ENCODE results near the gene DGKI.

The DGKI gene

DNA sequence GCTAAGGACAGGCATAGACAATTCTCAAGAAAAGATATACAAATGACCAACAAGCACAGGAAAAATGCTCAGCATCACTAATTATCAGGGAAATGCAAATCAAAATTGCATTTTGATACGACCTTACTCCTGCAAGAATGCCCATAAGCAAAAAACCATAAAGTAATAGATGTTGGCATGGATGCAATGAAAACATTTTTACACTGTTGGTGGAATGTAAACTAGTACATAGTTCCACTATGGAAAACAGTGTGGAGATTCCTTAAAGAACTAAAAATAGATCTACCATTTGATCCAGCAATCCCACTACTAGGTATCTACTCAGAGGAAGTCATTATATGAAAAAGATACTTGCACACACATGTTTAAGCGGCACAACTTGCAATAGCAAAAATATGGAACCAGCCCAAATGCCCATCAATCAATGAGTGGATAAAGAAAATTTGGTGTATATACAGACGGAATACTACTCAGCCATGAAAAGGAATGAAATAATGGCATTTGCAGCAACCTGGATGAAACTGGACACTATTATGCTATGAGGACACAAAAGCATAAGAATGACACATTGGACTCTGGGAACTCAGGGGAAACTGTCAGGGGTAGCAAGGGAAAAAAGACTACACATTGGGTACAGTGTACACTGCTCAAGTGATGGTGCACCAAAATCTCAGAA is 59.3 kb downstream of the DGKI start:
- DNase-seq (ENCODE audit: low spot score): no peak

- DNase-seq (ENCODE audit: low spot score): no peak
These were observed 68.3 kb downstream of the DGKI start for GRCh38 chr7:137778511-137778910.

GRCh38 chr7:137774793-137775201 is 72.0 kb downstream of the DGKI start:
- no peak for DNase-seq (ENCODE audit: low spot score)

DNA sequence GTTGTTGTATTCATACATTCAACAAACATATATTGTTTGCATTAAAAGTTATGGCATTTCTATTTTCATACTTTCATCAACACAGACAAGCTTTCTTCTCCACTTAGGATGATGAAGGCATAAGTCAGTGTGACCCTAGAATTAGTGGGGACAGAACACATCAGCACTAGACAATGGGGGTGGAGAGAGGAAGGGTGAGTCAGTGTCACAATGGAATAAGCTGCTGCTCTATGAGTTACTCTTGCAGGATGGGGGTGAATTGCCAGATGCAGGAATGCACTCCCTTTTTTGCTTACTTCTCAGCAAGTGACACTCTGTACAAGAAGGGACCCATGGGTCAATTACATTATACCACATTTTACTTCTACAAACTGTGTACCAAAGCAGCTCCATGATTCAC is 74.0 kb downstream of the DGKI start:
- DNase-seq (ENCODE audit: low spot score): no peak

- DNase-seq (ENCODE audit: low spot score): no peak
These were observed 74.5 kb downstream of the DGKI start for GRCh38 chr7:137772316-137772715.

DNA sequence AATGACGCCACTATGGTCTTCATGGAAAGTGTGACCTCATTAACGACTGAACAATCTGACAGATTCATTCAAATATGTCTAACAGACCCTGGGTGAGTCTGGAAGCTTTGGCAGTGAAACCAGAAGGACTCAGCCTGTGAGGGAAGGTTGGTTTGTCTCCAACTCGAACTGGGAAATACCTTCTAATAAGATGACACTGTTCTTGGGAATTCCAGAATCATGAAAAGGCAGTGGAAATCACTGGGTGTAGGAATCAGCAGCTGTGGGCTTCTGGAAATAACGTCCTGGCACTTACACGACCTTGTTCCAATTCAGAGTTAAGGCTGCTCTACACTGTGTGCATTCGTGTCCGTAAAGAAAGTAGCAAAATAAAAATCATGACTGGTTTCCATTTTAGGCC is 75.1 kb downstream of the DGKI start:
- DNase-seq (ENCODE audit: low spot score): no peak

GRCh38 chr7:137771273-137771672 is 75.5 kb downstream of the DGKI start:
- no peak for DNase-seq (ENCODE audit: low spot score)

GRCh38 chr7:137768366-137768765 is 78.4 kb downstream of the DGKI start:
- no peak for DNase-seq (ENCODE audit: low spot score)

GRCh38 chr7:137762334-137762733 is 84.4 kb downstream of the DGKI start:
- DNase-seq (ENCODE audit: low spot score): no peak

DNA sequence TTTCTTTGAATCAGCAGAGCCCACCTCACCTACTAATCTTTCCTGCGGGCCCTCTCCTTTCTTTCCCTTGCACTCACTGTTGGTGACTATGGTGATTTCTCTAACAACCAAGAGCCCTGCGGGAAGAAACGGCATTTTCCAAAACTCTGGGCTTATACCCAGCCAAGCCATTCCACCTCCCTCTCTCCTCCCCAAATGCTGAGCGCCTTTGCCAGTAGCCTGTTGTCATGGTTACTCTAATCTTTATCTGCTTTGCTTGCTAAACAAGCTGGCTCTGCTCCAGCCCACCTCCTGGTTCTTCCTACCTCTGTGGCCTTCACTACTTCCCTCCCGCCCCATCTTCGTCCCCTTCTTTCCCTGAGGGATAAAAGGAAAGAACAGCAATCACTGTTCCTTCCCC is 86.7 kb downstream of the DGKI start:
- DNase-seq (ENCODE audit: low spot score): peak; percentile 80

- no peak for DNase-seq (ENCODE audit: low spot score)
These were observed 89.4 kb downstream of the DGKI start for GRCh38 chr7:137757146-137757925.

GRCh38 chr7:137755846-137756651 is 90.7 kb downstream of the DGKI start:
- no peak for DNase-seq (ENCODE audit: low spot score)

DNA sequence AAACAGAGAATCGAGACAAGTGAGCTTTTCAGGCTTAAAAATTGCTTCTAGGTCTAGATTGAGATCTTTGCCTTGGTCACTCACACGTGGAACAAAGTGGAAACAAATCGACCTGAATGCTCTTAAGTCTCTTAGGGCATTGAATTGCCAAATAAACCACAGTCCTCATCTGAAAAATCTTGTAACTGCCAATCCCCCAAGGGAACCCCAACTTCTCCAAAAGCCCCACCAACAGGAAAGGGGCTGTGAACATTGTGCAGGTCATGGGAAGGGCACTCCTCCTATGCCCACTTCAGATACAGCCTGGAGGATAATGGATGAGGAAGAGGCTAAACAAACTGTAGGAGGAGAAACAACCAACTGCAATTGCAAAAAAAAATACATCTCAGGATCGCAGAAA is 91.3 kb downstream of the DGKI start:
- no peak for DNase-seq (ENCODE audit: low spot score)

- DNase-seq (ENCODE audit: low spot score): no peak
These were observed 92.6 kb downstream of the DGKI start for GRCh38 chr7:137753948-137754851.

- no peak for DNase-seq (ENCODE audit: low spot score)
These were observed 93.2 kb downstream of the DGKI start for GRCh38 chr7:137753575-137753947.

DNA sequence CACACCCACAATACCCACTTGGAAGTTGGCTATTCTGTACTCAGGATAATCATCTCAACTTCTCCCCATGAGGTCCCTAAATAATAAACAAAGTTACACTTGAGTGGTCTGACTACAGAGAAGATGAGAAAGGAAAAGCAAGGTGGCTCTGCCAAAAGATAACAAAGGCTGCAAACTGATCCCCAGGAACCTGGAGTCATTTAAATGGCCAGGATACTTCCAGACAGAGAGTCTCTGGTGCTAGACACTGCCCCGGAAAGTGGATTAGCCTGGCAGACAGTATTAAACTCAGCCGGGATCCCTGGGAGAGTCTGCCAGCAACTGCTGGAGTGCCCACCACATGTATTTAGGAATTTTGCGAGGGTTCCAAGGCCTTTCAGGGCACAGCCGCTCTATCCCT is 93.7 kb downstream of the DGKI start:
- no peak for DNase-seq (ENCODE audit: low spot score)

DNA sequence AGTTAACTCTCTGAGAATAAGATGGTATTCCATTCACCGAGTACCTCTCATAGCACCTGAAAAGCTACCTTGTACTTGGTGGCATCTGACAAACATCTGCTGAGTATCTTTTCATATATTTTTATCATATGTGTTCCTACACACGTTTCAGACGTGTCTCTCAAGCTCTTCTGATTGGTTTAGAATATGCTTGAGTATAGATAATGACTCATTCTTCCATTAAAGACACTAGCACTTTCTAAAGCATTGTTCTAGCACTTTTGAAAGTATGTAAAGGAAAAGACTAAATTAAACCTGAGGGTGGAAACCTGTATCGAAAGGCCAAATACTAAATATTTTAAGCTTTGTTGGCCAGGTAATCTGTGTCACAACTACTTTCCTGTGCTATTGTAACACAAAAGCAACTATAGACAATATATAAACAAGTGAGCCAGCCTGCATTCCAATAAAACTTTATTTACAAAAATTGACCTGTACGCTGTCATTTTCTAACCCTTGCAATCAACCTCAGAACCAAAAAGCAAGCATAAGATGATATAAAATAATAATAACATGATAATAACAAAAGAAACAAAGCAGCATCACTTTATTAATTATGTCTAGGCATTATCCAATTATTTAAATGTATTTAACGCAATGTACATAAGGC is 95.3 kb downstream of the DGKI start:
- DNase-seq (ENCODE audit: low spot score): no peak

DNA sequence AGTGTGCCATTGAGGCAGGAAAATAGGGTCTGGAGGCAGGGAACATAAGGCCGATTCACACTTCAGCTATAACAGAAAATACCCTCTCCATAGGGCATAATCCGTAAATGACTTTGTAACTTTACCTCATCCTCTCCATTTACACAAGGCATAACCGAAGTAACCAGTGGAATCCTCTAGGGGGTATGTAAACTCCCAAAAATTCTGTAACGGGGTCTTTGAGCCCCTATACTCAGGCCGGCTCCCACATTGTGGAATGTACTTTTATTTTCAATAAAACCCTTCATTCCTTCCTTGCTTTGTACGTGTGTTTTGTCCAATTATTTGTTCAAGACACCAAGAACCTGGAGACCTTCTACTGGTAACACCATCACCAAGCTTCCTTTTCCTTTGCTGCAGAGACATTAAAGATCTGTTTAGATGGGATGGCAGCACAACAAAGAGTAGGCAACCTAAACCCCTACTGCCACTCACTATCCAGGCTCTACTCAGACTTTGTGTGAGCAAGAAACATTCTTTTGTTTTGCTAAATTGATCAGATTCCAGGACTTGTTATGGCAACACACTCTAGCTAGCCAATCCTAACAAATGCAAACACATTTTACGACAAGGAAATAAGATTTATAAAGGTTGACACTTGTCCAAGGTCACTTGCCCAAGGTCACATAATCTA is 99.3 kb downstream of the DGKI start:
- DNase-seq (ENCODE audit: low spot score): no peak

DNA sequence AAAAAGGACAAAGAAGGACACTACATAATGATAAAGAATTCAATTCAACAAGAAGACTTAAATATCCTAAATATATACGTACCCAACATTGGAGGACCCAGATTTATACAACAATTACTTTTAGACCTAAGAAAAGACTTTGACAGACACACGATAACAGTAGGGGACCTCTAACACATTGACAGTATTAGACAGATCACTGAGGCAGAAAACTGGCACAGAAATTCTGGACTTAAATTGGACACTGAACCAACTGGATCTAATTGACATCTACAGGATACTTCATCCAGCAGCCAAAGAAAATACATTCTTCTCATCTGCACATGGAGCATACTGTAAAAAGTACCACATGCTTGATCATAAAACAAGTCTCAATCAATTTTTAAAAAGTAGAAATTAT is 103.8 kb downstream of the DGKI start:
- DNase-seq (ENCODE audit: low spot score): no peak

DNA sequence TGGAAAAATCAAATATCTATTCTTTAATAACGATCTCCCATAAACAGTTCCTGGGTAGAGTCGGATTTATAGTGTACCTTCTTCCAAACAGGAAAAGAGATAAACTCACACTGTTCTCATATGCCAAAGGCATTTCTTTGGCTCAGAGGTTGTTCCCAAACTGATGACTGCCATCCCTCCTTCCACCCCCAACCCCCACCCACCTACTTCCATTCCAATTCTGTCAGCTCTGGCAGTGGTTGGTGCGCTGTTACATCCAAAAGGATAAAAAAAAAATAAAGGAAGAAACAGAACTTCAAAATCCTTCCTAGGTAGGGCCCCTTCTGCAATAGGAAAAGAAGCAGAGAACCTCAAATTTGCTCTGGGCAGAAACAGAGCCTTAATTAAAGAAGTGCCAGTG is 104.7 kb downstream of the DGKI start:
- no peak for DNase-seq (ENCODE audit: low spot score)

- DNase-seq (ENCODE audit: low spot score): no peak
These were observed 105.3 kb downstream of the DGKI start for GRCh38 chr7:137741443-137741842.

Measured in ecto neural progenitor cell (in vitro differentiated cells).